ENCODE results near the gene ADCYAP1R1.

ADCYAP1R1 gene

GRCh38 chr7:31051598-31052486 lies at the start of gene ADCYAP1R1:
Gene ADCYAP1R1, plus strand, starts transcription at chr7:31052308. Its CDS starts 10,957 bp downstream, at chr7:31063265.
- no peak within 1 kb of the TSS for H3K4me3 ChIP-seq (ENCODE audit: low read depth, low read length)
- ChIA-PET CTCF (no interaction called here), POLR2A (no interaction called here)
- DNase-seq (ENCODE audit: low read depth, low spot score), result no peak
- TF ChIP-seq CTCF (IDR thresholded peaks at IDR 0.05; ENCODE audit: insufficient read depth, low read length, missing control alignments), result no peak

- POLR2A ChIA-PET, result no interaction called here
- CTCF ChIA-PET, result interaction anchor here (1.7 kb wide), 1 partner anchor 120 kb away, joined by 7 read pairs; no protein-coding TSS in a partner anchor
- no peak for TF ChIP-seq CTCF (IDR thresholded peaks at IDR 0.05; ENCODE audit: insufficient read depth, low read length, missing control alignments)
- H3K4me3 ChIP-seq (ENCODE audit: low read depth, low read length), result no peak overlapping the region
- DNase-seq (ENCODE audit: low read depth, low spot score), result no peak
These were observed 49.0 kb upstream of the ADCYAP1R1 start for GRCh38 chr7:31003097-31003496.

GRCh38 chr7:31003721-31004120 lies 48.4 kb upstream of the ADCYAP1R1 start:
- TF ChIP-seq CTCF (IDR thresholded peaks at IDR 0.05; ENCODE audit: insufficient read depth, low read length, missing control alignments), result no peak
- DNase-seq (ENCODE audit: low read depth, low spot score), result no peak
- POLR2A ChIA-PET, result no interaction called here
- no peak overlapping the region for H3K4me3 ChIP-seq (ENCODE audit: low read depth, low read length)
- CTCF ChIA-PET, result no interaction called here

- H3K4me3 ChIP-seq (ENCODE audit: low read depth, low read length), result no peak overlapping the region
- ChIA-PET CTCF (no interaction called here), POLR2A (no interaction called here)
- no peak for TF ChIP-seq CTCF (IDR thresholded peaks at IDR 0.05; ENCODE audit: insufficient read depth, low read length, missing control alignments)
- DNase-seq (ENCODE audit: low read depth, low spot score), result no peak
These were observed 47.7 kb upstream of the ADCYAP1R1 start for GRCh38 chr7:31004393-31004792.

- POLR2A ChIA-PET, result no interaction called here
- TF ChIP-seq CTCF (IDR thresholded peaks at IDR 0.05; ENCODE audit: insufficient read depth, low read length, missing control alignments), result no peak
- CTCF ChIA-PET, result interaction anchor here (1.0 kb wide), 1 partner anchor 116 kb away, joined by 3 read pairs; no protein-coding TSS in a partner anchor
- H3K4me3 ChIP-seq (ENCODE audit: low read depth, low read length), result no peak overlapping the region
- no peak for DNase-seq (ENCODE audit: low read depth, low spot score)
These were observed 45.3 kb upstream of the ADCYAP1R1 start for GRCh38 chr7:31006857-31007256.

GRCh38 chr7:31007634-31008033 lies 44.5 kb upstream of the ADCYAP1R1 start:
- no peak for TF ChIP-seq CTCF (IDR thresholded peaks at IDR 0.05; ENCODE audit: insufficient read depth, low read length, missing control alignments)
- ChIA-PET POLR2A (no interaction called here), CTCF (interaction anchor here (1.0 kb wide), 1 partner anchor 115 kb away, joined by 3 read pairs; no protein-coding TSS in a partner anchor)
- no peak for DNase-seq (ENCODE audit: low read depth, low spot score)
- H3K4me3 ChIP-seq (ENCODE audit: low read depth, low read length), result no peak overlapping the region
